H54 (cell line): Measurements from ENCODE around the gene GET4.
"Not testable (repeated sequence)": the region's sequence is repeated elsewhere in the genome, so short reads cannot be mapped to it uniquely, and the experiment has no call there.

Source experiments
- DNase-seq: peaks from one replicate; pipeline ENCODE4 v3.0.0; 2011; ENCODE audit warnings: low spot score, mixed read lengths; ENCODE audit not compliant: insufficient read length
- FAIRE-seq: peaks from 3 replicates; lab custom pipeline; 2011; peaks lifted over from hg19 to GRCh38; lab: Jason Lieb, UNC
- POLR2A ChIP-seq: IDR thresholded peaks from 2 replicates; pipeline ENCODE4 v1.6.1; 2011; ENCODE audit warnings: low read depth, mild to moderate bottlenecking, low read length

GET4 gene

DNA sequence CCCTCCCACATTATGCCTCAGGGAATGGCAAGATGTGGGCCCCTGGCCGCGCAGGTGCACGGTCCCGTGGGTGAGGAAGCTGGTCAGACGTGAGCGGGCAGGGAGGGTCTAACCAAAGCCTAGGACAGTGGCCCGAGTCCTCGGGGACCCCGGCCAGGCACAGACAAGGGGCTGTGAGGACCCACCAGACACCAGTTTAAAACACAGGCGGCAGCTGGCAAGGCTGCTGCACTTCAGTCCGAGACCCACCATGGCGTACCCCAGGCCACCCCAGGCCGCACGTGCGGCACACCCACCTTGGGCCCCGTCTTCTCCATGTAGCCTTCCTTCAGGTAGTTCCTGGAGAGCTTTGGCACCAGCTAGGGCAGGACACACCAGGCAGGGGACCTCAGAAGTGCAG is 23.5 kb downstream of the GET4 start:
- no peak for TF ChIP-seq POLR2A
- FAIRE-seq = no peak

DNA sequence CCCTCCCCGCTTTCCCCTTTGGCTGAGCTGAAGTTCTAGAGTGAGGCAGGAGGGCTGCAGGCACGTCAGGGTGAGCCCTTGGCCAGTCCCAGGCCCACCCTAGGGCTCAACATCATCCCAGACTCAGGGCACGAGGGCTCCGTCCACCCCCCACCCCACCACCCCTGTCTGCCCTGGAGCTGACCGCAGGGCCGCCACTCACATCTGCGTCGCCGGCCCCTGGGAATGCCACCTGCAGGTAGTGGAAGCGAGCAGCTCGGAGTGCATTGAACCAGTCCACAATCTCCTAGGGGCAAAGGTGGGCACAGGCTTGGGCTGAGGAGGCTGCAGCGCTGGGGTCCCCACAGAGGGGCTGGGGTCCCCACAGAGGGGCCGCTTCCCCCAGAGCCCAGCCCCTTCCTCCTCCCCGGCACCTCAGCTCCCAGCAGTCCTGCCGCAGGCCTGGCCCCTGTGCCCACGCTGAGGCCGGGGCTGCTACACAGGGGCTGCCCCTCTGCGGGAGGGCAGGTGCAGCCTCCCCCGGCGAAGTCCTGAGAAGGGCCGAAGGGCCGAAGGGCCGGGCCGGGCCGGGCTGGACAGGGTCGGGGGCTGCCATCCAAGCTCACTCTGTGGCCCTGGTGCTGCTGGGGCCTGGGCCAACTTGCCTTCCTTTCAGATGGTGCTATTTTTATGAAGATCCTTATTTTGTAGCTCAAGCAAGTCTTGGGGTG is 24.1 kb downstream of the GET4 start:
- DNase-seq (no peak), FAIRE-seq (no peak)
- no peak for TF ChIP-seq POLR2A

More for the DNA sequence above, 23.5 kb downstream of the GET4 start:
- DNase-seq = no peak

GRCh38 chr7:901041-901387 is 24.7 kb downstream of the GET4 start:
- DNase-seq = no peak
- FAIRE-seq = no peak
- TF ChIP-seq POLR2A = no peak

DNA sequence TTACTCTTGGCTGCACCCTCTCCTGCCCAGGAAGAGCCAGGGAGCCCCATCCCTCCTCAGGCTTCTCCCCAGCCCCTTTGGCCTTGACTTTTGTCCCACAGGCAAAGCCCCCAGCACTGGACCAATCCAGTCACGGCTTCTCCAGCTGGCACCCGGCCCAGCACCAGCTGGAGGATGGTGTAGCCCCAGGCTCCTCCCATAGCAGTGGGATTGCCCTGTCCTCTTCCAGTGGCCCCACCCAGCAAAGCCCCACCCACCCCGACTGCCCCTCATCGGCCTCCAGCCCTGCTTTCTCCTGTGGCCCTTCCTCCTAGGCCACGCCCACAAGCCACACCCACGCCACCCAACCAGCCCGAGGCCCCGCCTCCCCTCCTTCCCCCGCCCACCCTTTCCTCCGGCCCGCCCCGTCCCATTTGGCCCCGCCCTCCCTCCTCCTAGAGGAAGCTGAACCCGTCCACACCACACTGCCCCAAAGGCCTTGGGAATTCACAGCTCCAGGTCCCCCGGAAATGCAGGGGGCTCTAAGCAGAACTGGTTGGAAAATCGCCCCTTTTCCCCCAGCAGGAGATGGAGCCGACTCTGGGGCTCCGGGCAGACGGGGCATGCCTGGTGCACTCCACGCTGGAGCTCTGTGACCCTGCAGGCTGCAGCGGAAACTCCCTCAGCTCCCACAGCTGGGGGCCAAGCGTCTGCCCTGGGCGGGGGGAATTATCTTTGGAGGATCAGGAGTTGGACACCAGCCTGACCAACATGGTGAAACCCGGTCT is 25.2 kb downstream of the GET4 start:
- TF ChIP-seq POLR2A = peak; percentile 32; the same call in 1 of the 2 replicates
- FAIRE-seq (peak; percentile 43), DNase-seq (peak; percentile 100)

DNA sequence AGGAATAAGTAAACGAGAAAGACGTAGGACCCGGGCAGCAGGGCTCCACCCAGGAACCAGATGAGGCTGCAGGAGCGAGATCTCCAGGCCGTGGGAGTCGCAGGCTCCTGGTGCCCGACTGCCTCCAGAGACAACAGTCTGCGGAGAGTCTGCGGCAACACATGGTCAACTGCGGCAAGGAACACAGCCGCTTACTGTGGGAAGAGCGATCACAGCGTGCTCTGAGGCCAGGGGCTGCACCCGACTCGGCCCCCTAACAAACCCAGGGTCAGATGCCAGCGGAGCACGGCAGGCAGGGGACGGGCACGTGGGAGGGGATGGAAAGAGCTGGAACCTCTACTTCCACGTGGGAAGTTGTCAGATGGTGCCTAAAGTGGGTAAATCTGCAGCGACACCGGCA is 26.6 kb downstream of the GET4 start:
- FAIRE-seq (no peak), DNase-seq (no peak)
- no peak for TF ChIP-seq POLR2A

- DNase-seq = no peak
- no peak for FAIRE-seq
- TF ChIP-seq POLR2A = peak; percentile 30; the same call in 1 of the 2 replicates
Observed at GRCh38 chr7:903921-904755, 27.8 kb downstream of the GET4 start.

GRCh38 chr7:904847-905246 is 28.5 kb downstream of the GET4 start:
- DNase-seq (peak; percentile 89), FAIRE-seq (no peak)
- TF ChIP-seq POLR2A = no peak

DNA sequence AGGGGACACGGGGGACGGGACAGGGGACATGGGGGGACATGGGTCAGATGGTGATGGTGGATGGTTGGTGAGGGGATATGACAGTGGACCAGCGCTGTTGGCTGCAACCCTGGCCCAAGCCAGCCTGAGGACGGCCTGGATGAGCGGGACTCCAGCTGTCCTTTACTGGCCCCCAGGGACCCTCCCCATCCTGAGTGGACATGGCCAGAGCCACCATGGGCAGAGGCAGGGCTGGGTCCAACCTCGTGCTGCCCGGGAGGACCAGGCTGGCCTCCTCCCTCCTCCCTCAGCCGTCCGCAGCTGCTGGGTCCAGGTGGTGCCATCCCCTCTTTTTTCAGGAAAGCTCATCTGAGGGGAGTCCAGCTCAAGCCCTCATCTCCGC is 30.4 kb downstream of the GET4 start:
- no peak for FAIRE-seq
- TF ChIP-seq POLR2A = no peak
- no peak for DNase-seq

GRCh38 chr7:907158-907980 is 31.0 kb downstream of the GET4 start:
- no peak for TF ChIP-seq POLR2A
- FAIRE-seq = no peak
- no peak for DNase-seq

- TF ChIP-seq POLR2A = no peak
Observed at GRCh38 chr7:908159-908581, 31.8 kb downstream of the GET4 start.

DNA sequence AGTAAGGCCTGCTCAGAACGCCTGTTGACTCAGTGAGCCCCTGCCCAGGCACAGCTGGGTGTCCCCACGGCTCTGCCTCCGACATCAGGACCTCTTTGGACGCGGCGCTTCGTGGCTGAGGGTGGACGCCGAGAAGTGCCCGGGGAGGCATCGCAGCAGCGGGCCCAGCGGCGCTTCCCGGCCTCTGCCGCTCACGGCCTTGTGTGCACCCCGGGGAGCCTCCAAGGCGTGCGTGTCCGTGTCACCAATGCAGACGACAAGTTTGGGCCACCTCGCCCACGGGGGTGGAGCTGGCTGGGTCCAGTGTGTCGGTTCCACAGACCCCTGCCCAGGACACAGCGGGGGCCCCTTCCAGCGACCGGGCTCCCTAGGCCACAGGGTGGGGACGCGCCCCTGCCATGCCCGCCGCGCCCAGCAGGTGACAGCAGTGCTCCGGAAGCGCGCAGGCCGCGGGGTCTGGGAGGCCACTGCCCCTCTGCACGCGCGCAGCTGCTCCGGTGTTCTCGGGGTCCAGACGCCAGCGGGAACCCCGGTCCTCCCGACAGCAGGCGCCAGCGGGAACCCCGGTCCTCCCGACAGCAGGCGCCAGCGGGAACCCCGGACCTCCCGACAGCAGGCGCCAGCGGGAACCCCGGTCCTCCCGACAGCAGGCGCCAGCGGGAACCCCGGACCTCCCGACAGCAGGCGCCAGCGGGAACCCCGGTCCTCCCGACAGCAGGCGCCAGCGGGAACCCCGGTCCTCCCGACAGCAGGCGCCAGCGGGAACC is 32.4 kb downstream of the GET4 start:
- DNase-seq = peak; percentile 84
- FAIRE-seq = not testable (repeated sequence)

More at GRCh38 chr7:908159-908581, 31.8 kb downstream of the GET4 start:
- DNase-seq (no peak), FAIRE-seq (no peak)
